RKO (cell line): ENCODE results near the gene ABHD15.

Experiments
- DNase-seq: peaks from one replicate; pipeline ENCODE4 v3.0.0-alpha.2; 2016; ENCODE audit warnings: low spot score

The ABHD15 gene

GRCh38 chr17:29566473-29567303 lies at the start of gene ABHD15:
Gene ABHD15, minus strand, starts transcription at chr17:29567037. Its CDS starts 71 bp downstream, at chr17:29566966.
- peak; percentile 76 for DNase-seq

GRCh38 chr17:29615492-29616299 lies 48.9 kb upstream of the ABHD15 start:
- DNase-seq = no peak

GRCh38 chr17:29615048-29615385 lies 48.2 kb upstream of the ABHD15 start:
- DNase-seq = no peak

GRCh38 chr17:29614349-29615047 lies 47.7 kb upstream of the ABHD15 start:
- no peak for DNase-seq

GRCh38 chr17:29613856-29614255 lies 47.0 kb upstream of the ABHD15 start:
- DNase-seq = no peak

- no peak for DNase-seq
Observed at GRCh38 chr17:29613352-29613837, 46.6 kb upstream of the ABHD15 start.

- DNase-seq = no peak
Observed at GRCh38 chr17:29612404-29613280, 45.8 kb upstream of the ABHD15 start.

- no peak for DNase-seq
Observed at GRCh38 chr17:29612094-29612403, 45.2 kb upstream of the ABHD15 start.

GRCh38 chr17:29611351-29612093 lies 44.7 kb upstream of the ABHD15 start:
- DNase-seq = no peak

GRCh38 chr17:29610395-29610794 lies 43.6 kb upstream of the ABHD15 start:
- no peak for DNase-seq

- DNase-seq = no peak
Observed at GRCh38 chr17:29608986-29609385, 42.1 kb upstream of the ABHD15 start.

- DNase-seq = no peak
Observed at GRCh38 chr17:29607557-29608195, 40.8 kb upstream of the ABHD15 start.

- DNase-seq = no peak
Observed at GRCh38 chr17:29603109-29603674, 36.4 kb upstream of the ABHD15 start.

- no peak for DNase-seq
Observed at GRCh38 chr17:29597361-29598172, 30.7 kb upstream of the ABHD15 start.

GRCh38 chr17:29596811-29597210 lies 30.0 kb upstream of the ABHD15 start:
- DNase-seq = no peak

- DNase-seq = no peak
Observed at GRCh38 chr17:29595943-29596774, 29.3 kb upstream of the ABHD15 start.

GRCh38 chr17:29595107-29595942 lies 28.5 kb upstream of the ABHD15 start:
- DNase-seq = no peak
